Cardiac septum (tissue), 1 donor: ENCODE measurements around the gene ZFAND5. TPM values are rescaled to one million over a fixed set of nuclear protein-coding genes. Genes with fewer than 3 reads are reported as not detected.

Experiments used
- DNase-seq: peaks from one replicate; pipeline ENCODE4 v3.0.0-alpha.2; 2020; ENCODE audit warnings: low spot score
- intact Hi-C: fragments of 100-400 bp; cut with DNase I; formaldehyde crosslinking; loops from one replicate; pipeline ENCODE4 v1.14.0; 2022
- total RNA-seq: library from RNA; stranded (reverse); fragmentation: NEBNext Ultra II Directional; extraction: Animal tissue kit (Norgen Biotek cat#: 25700); gene quantifications from one replicate; pipeline ENCODE4 v1.2.1, GENCODE V29; 2021
- donor health status: DM: no; HTN: no; CAD: no.

ZFAND5 gene
- total RNA-seq, 1 donor from 2014 or later: 188 TPM

- peak; percentile 92 for DNase-seq
- intact Hi-C loops: loop anchor here (2.0 to 5.0 kb wide), 2 partner anchors 61 to 212 kb away; no protein-coding TSS in a partner anchor
Observed at GRCh38 chr9:72365525-72366256, 683 bp upstream of the ZFAND5 start.

- intact Hi-C loops: loop anchor here (2.0 to 5.0 kb wide), 2 partner anchors 59 to 228 kb away; no protein-coding TSS in a partner anchor
Observed at GRCh38 chr9:72363908-72364678, 915 bp downstream of the ZFAND5 start.

GRCh38 chr9:72363236-72363635 lies 1.8 kb downstream of the ZFAND5 start:
- no peak for DNase-seq
- intact Hi-C loops: loop anchor here (5.0 kb wide), 1 partner anchor 229 kb away; no protein-coding TSS in a partner anchor

More at GRCh38 chr9:72363908-72364678, 915 bp downstream of the ZFAND5 start:
- DNase-seq: peak; percentile 85

- intact Hi-C loops: loop anchor here (5.0 kb wide), 1 partner anchor 230 kb away; no protein-coding TSS in a partner anchor
- DNase-seq: peak; percentile 89
Observed at GRCh38 chr9:72362680-72363139, 2.3 kb downstream of the ZFAND5 start.

- intact Hi-C loops: loop anchor here (5.0 kb wide), 1 partner anchor 230 kb away; no protein-coding TSS in a partner anchor
Observed at GRCh38 chr9:72362118-72362531, 2.9 kb downstream of the ZFAND5 start.

GRCh38 chr9:72361217-72361616 lies 3.8 kb downstream of the ZFAND5 start:
- intact Hi-C loops: loop anchor here (5.0 kb wide), 1 partner anchor 231 kb away; no protein-coding TSS in a partner anchor
- DNase-seq: no peak

More at GRCh38 chr9:72362118-72362531, 2.9 kb downstream of the ZFAND5 start:
- no peak for DNase-seq

GRCh38 chr9:72360324-72360723 lies 4.7 kb downstream of the ZFAND5 start:
- DNase-seq: no peak
- intact Hi-C loops: loop anchor here (5.0 kb wide), 1 partner anchor 232 kb away; no protein-coding TSS in a partner anchor

GRCh38 chr9:72356041-72356582 lies 8.9 kb downstream of the ZFAND5 start:
- intact Hi-C loops: no loop called here
- DNase-seq: no peak

- intact Hi-C loops: no loop called here
- no peak for DNase-seq
Observed at GRCh38 chr9:72355153-72355552, 9.9 kb downstream of the ZFAND5 start.

GRCh38 chr9:72354704-72355103 lies 10.3 kb downstream of the ZFAND5 start:
- intact Hi-C loops: no loop called here

GRCh38 chr9:72353455-72354116 lies 11.4 kb downstream of the ZFAND5 start:
- intact Hi-C loops: no loop called here

More at GRCh38 chr9:72354704-72355103, 10.3 kb downstream of the ZFAND5 start:
- DNase-seq: no peak

GRCh38 chr9:72352911-72353388 lies 12.1 kb downstream of the ZFAND5 start:
- intact Hi-C loops: no loop called here
- DNase-seq: no peak

More at GRCh38 chr9:72353455-72354116, 11.4 kb downstream of the ZFAND5 start:
- no peak for DNase-seq

GRCh38 chr9:72351538-72352453 lies 13.2 kb downstream of the ZFAND5 start:
- DNase-seq: no peak
- intact Hi-C loops: no loop called here

GRCh38 chr9:72349911-72350310 lies 15.1 kb downstream of the ZFAND5 start:
- intact Hi-C loops: no loop called here
- DNase-seq: no peak

- intact Hi-C loops: no loop called here
- DNase-seq: no peak
Observed at GRCh38 chr9:72349240-72349639, 15.8 kb downstream of the ZFAND5 start.

GRCh38 chr9:72346333-72346732 lies 18.7 kb downstream of the ZFAND5 start:
- intact Hi-C loops: no loop called here
- DNase-seq: no peak

- no peak for DNase-seq
Observed at GRCh38 chr9:72338631-72339030, 26.4 kb downstream of the ZFAND5 start.

GRCh38 chr9:72337286-72337685 lies 27.7 kb downstream of the ZFAND5 start:
- intact Hi-C loops: no loop called here

More at GRCh38 chr9:72338631-72339030, 26.4 kb downstream of the ZFAND5 start:
- intact Hi-C loops: no loop called here

More at GRCh38 chr9:72337286-72337685, 27.7 kb downstream of the ZFAND5 start:
- no peak for DNase-seq
